HUES64 (cell line): ENCODE data around the gene SRPK3. TPM values are rescaled to one million over a fixed set of nuclear protein-coding genes. Genes with fewer than 3 reads are reported as not detected.

Experiments
- H3K27ac ChIP-seq: 2 replicates; pipeline ENCODE4 v1.7.0; 2013; ENCODE audit warnings: low read depth, low read length, inconsistent platforms
- H3K27me3 ChIP-seq: 2 replicates; pipeline ENCODE4 v1.6.1; 2013; ENCODE audit warnings: mild to moderate bottlenecking, low read length; ENCODE audit not compliant: insufficient read depth
- H3K36me3 ChIP-seq: 2 replicates; pipeline ENCODE4 v1.6.1; 2013; ENCODE audit warnings: mild to moderate bottlenecking, low read length; ENCODE audit not compliant: insufficient read depth
- H3K4me1 ChIP-seq: 2 replicates; pipeline ENCODE4 v1.6.1; 2013; ENCODE audit warnings: mild to moderate bottlenecking, low read length, moderate library complexity; ENCODE audit not compliant: insufficient read depth
- H3K4me3 ChIP-seq: 2 replicates; pipeline ENCODE4 v1.5.1; 2013; ENCODE audit warnings: mild to moderate bottlenecking, low read length, moderate library complexity
- H3K9ac ChIP-seq: 2 replicates; pipeline ENCODE4 v1.6.1; 2013; ENCODE audit warnings: mild to moderate bottlenecking, low read depth, low read length
- H3K9me3 ChIP-seq: 2 replicates; pipeline ENCODE4 v1.6.1; 2013; ENCODE audit warnings: low read depth, low read length; ENCODE audit not compliant: insufficient read depth
- WGBS: fragments of 150-250, 120-280 bp; methylation state at CpG from one replicate; pipeline ENCODE4 v1.1.7; 2013; ENCODE audit warnings: missing lambda C conversion rate; 5-methylcytosine and 5-hydroxymethylcytosine counted together
- polyA plus RNA-seq, 2 experiments: library from polyadenylated mRNA; stranded (reverse); fragments of 50-300 nt; gene quantifications; one replicate each; pipeline ENCODE4 v1.2.3, GENCODE V29; 2013

The SRPK3 gene
- polyA plus RNA-seq (2013, experiment 1 of 2) = not detected
- not detected for polyA plus RNA-seq (2013, experiment 2 of 2)

GRCh38 chrX:153780678-153781427 lies at the start of gene SRPK3:
TSS of gene SRPK3 (plus strand) at chrX:153781041. CDS start at chrX:153781087, 46 bp downstream.
- Histone ChIP-seq H3K27me3 (no peaks in the 10 kb centered on the region), H3K36me3 (peaks cover 6% of the 10 kb centered on the region), H3K27ac (no peak within 1 kb of the TSS), H3K9ac (no peak within 1 kb of the TSS), H3K4me1 (no peaks in the 10 kb centered on the region), H3K9me3 (no peaks in the 10 kb centered on the region), H3K4me3 (no peak within 1 kb of the TSS)
- 87% methylated on average over 52 of the region's 52 CpGs for WGBS

- Histone ChIP-seq H3K4me3 (no peak overlapping the region), H3K4me1 (peaks cover 6% of the 10 kb centered on the region; the same call in 1 of the 2 replicates), H3K27me3 (no peaks in the 10 kb centered on the region), H3K9ac (no peak overlapping the region), H3K36me3 (no peaks in the 10 kb centered on the region), H3K9me3 (no peaks in the 10 kb centered on the region; the same call in 1 of the 2 replicates), H3K27ac (no peak overlapping the region)
- 91% methylated on average over 5 of the region's 6 CpGs for WGBS
Observed at GRCh38 chrX:153731117-153731844, 49.6 kb upstream of the SRPK3 start.

GRCh38 chrX:153731845-153732215 lies 49.0 kb upstream of the SRPK3 start:
- Histone ChIP-seq H3K4me3 (no peak overlapping the region), H3K27me3 (no peaks in the 10 kb centered on the region), H3K36me3 (no peaks in the 10 kb centered on the region), H3K27ac (no peak overlapping the region), H3K4me1 (peaks cover 6% of the 10 kb centered on the region; the same call in 1 of the 2 replicates), H3K9me3 (no peaks in the 10 kb centered on the region; the same call in 1 of the 2 replicates), H3K9ac (no peak overlapping the region)
- WGBS = 95% methylated on average over 2 of the region's 3 CpGs

- Histone ChIP-seq H3K4me3 (no peak overlapping the region), H3K9me3 (no peaks in the 10 kb centered on the region; the same call in 1 of the 2 replicates), H3K27ac (no peak overlapping the region), H3K36me3 (no peaks in the 10 kb centered on the region), H3K9ac (no peak overlapping the region), H3K4me1 (no peaks in the 10 kb centered on the region), H3K27me3 (no peaks in the 10 kb centered on the region)
- 93% methylated on average over 14 of the region's 14 CpGs for WGBS
Observed at GRCh38 chrX:153732401-153732800, 48.4 kb upstream of the SRPK3 start.

- H3K27me3 ChIP-seq = no peaks in the 10 kb centered on the region
- no peaks in the 10 kb centered on the region for H3K36me3 ChIP-seq
- no peak overlapping the region for H3K27ac ChIP-seq
- H3K9me3 ChIP-seq = no peaks in the 10 kb centered on the region; the same call in 1 of the 2 replicates
- WGBS = 88% methylated on average over 13 of the region's 15 CpGs
- H3K4me3 ChIP-seq = no peak overlapping the region
- no peaks in the 10 kb centered on the region for H3K4me1 ChIP-seq
- no peak overlapping the region for H3K9ac ChIP-seq
Observed at GRCh38 chrX:153733651-153734240, 47.1 kb upstream of the SRPK3 start.

GRCh38 chrX:153734871-153735270 lies 46.0 kb upstream of the SRPK3 start:
- no peaks in the 10 kb centered on the region for H3K4me1 ChIP-seq
- no peaks in the 10 kb centered on the region for H3K27me3 ChIP-seq
- H3K27ac ChIP-seq = no peak overlapping the region
- H3K9me3 ChIP-seq = no peaks in the 10 kb centered on the region; the same call in 1 of the 2 replicates
- no peak overlapping the region for H3K9ac ChIP-seq
- WGBS = 68% methylated on average over 2 of the region's 2 CpGs
- H3K4me3 ChIP-seq = no peak overlapping the region
- no peaks in the 10 kb centered on the region for H3K36me3 ChIP-seq

GRCh38 chrX:153735274-153735673 lies 45.6 kb upstream of the SRPK3 start:
- no peaks in the 10 kb centered on the region for H3K36me3 ChIP-seq

GRCh38 chrX:153736071-153736820 lies 44.6 kb upstream of the SRPK3 start:
- no peaks in the 10 kb centered on the region for H3K27me3 ChIP-seq
- no peak overlapping the region for H3K4me3 ChIP-seq
- H3K4me1 ChIP-seq = no peaks in the 10 kb centered on the region
- no peaks in the 10 kb centered on the region for H3K36me3 ChIP-seq
- H3K27ac ChIP-seq = no peak overlapping the region
- no peak overlapping the region for H3K9ac ChIP-seq
- 61% methylated on average over 29 of the region's 30 CpGs for WGBS
- no peaks in the 10 kb centered on the region; the same call in 1 of the 2 replicates for H3K9me3 ChIP-seq

More at GRCh38 chrX:153735274-153735673, 45.6 kb upstream of the SRPK3 start:
- Histone ChIP-seq H3K9me3 (no peaks in the 10 kb centered on the region; the same call in 1 of the 2 replicates), H3K9ac (no peak overlapping the region), H3K4me1 (no peaks in the 10 kb centered on the region), H3K4me3 (no peak overlapping the region), H3K27ac (no peak overlapping the region), H3K27me3 (no peaks in the 10 kb centered on the region)
- 41% methylated on average over 7 of the region's 9 CpGs for WGBS

- no peak overlapping the region for H3K9ac ChIP-seq
- H3K36me3 ChIP-seq = no peaks in the 10 kb centered on the region
- no peaks in the 10 kb centered on the region for H3K9me3 ChIP-seq
- WGBS = 93% methylated on average over 13 of the region's 15 CpGs
- no peak overlapping the region for H3K4me3 ChIP-seq
- no peaks in the 10 kb centered on the region for H3K4me1 ChIP-seq
- no peak overlapping the region for H3K27ac ChIP-seq
- H3K27me3 ChIP-seq = no peaks in the 10 kb centered on the region
Observed at GRCh38 chrX:153736871-153737441, 43.9 kb upstream of the SRPK3 start.

GRCh38 chrX:153738056-153738605 lies 42.7 kb upstream of the SRPK3 start:
- Histone ChIP-seq H3K27ac (no peak overlapping the region), H3K4me3 (no peak overlapping the region), H3K4me1 (no peaks in the 10 kb centered on the region), H3K9me3 (no peaks in the 10 kb centered on the region), H3K9ac (no peak overlapping the region), H3K36me3 (no peaks in the 10 kb centered on the region), H3K27me3 (no peaks in the 10 kb centered on the region)
- WGBS = 89% methylated on average over 27 of the region's 27 CpGs
